HG03064 (cell line): ENCODE data around the gene LMOD1.

Experiments
- ATAC-seq: cut with Tn5 transposase; IDR thresholded peaks from one replicate; pipeline ENCODE4 v1.9.1; 2021; ENCODE audit warnings: low read depth; ENCODE audit not compliant: unreplicated experiment

Gene LMOD1

GRCh38 chr1:201895120-201895665, 51.2 kb downstream of the LMOD1 start:
- no peak for ATAC-seq

- ATAC-seq: no peak
These were observed 51.8 kb downstream of the LMOD1 start for GRCh38 chr1:201894343-201895119.

GRCh38 chr1:201893431-201893830, 52.9 kb downstream of the LMOD1 start:
- no peak for ATAC-seq

- no peak for ATAC-seq
These were observed 54.1 kb downstream of the LMOD1 start for GRCh38 chr1:201892211-201892610.

GRCh38 chr1:201891451-201892045, 54.8 kb downstream of the LMOD1 start:
- ATAC-seq: no peak

- no peak for ATAC-seq
These were observed 55.4 kb downstream of the LMOD1 start for GRCh38 chr1:201890806-201891450.

- no peak for ATAC-seq
These were observed 56.1 kb downstream of the LMOD1 start for GRCh38 chr1:201890223-201890622.

- no peak for ATAC-seq
These were observed 57.0 kb downstream of the LMOD1 start for GRCh38 chr1:201889090-201889968.

- ATAC-seq: no peak
These were observed 57.9 kb downstream of the LMOD1 start, which contains the start of gene SHISA4 for GRCh38 chr1:201888282-201889089. TSS of gene SHISA4 (plus strand) at chr1:201888898. CDS start at chr1:201888995, 97 bp downstream.

- ATAC-seq: no peak
These were observed 59.1 kb downstream of the LMOD1 start for GRCh38 chr1:201887116-201887866.

GRCh38 chr1:201886103-201886885, 60.1 kb downstream of the LMOD1 start:
- ATAC-seq: no peak

- ATAC-seq: no peak
These were observed 60.7 kb downstream of the LMOD1 start for GRCh38 chr1:201885531-201886075.

GRCh38 chr1:201884425-201884824, 61.9 kb downstream of the LMOD1 start:
- ATAC-seq: no peak

GRCh38 chr1:201883786-201884185, 62.6 kb downstream of the LMOD1 start:
- ATAC-seq: no peak

GRCh38 chr1:201883266-201883665, 63.1 kb downstream of the LMOD1 start:
- ATAC-seq: no peak

GRCh38 chr1:201882665-201883132, 63.6 kb downstream of the LMOD1 start:
- no peak for ATAC-seq

- ATAC-seq: no peak
These were observed 64.7 kb downstream of the LMOD1 start for GRCh38 chr1:201881617-201882016.
